ENCODE data around the gene NRXN3.

DNA sequence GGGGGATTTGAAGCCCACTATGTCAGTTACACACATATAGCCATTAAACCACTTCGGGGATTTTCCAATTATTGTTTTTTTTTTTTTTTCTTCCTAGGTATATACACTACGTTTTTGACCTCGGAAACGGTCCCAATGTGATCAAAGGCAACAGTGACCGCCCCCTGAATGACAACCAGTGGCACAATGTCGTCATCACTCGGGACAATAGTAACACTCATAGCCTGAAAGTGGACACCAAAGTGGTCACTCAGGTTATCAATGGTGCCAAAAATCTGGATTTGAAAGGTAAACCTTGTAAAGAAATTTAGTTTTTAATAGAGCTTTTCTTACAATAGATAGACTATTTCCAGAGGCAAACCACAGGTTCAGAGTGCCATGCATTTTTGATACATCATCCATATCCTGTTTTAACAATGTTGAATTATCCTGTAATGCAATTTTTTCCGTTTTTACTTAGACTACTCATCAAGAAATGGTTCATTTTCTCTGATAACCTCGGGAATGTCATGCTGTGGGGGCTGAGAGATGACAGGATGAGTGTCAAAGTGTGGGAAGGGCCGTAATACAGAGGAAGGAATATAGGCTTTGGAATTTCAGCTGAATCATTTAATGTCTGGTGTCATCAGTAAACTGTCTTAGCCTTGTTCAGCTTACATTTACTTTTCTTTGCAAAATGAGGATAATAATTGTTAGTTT, 797.1 kb downstream of the NRXN3 start:
- TF ChIP-seq, protein P1, sequence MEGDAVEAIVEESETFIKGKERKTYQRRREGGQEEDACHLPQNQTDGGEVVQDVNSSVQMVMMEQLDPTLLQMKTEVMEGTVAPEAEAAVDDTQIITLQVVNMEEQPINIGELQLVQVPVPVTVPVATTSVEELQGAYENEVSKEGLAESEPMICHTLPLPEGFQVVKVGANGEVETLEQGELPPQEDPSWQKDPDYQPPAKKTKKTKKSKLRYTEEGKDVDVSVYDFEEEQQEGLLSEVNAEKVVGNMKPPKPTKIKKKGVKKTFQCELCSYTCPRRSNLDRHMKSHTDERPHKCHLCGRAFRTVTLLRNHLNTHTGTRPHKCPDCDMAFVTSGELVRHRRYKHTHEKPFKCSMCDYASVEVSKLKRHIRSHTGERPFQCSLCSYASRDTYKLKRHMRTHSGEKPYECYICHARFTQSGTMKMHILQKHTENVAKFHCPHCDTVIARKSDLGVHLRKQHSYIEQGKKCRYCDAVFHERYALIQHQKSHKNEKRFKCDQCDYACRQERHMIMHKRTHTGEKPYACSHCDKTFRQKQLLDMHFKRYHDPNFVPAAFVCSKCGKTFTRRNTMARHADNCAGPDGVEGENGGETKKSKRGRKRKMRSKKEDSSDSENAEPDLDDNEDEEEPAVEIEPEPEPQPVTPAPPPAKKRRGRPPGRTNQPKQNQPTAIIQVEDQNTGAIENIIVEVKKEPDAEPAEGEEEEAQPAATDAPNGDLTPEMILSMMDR (conservative IDR thresholded peaks at IDR 0.05; ENCODE audit: low read length): no peak
- TF ChIP-seq EZH2phosphoT487 (IDR thresholded peaks at IDR 0.05; ENCODE audit: borderline replicate concordance, low read depth, low read length): no peak
